H1 (cell line): Measurements from ENCODE around the gene BCAS4. TPM values are rescaled to one million over a fixed set of nuclear protein-coding genes. Genes with fewer than 3 reads are reported as not detected.

Source experiments
- CHD7 ChIP-seq: fragments of 300-600 bp; sonication (generic); IDR thresholded peaks from 2 replicates; pipeline ENCODE4 v1.7.1; 2012; ENCODE audit warnings: low read length, moderate library complexity, mild to moderate bottlenecking, inconsistent platforms; ENCODE audit not compliant: insufficient replicate concordance
- polyA plus RNA-seq, 7 experiments: library from polyadenylated mRNA; depleted of rRNA in 3 of 7; stranded (reverse) in 5 of 7; unstranded in 2 of 7; fragments of >200 nt in 5 of 7; fragments of 200-250 nt in 2 of 7; gene quantifications; 1 replicate in 5 of 7; 2 replicates in 1 of 7; 4 replicates in 1 of 7; pipeline versions ENCODE4 v1.2.1 to v1.2.3, GENCODE V29; 2011 to 2013; ENCODE audit warnings: missing spikeins in 2 of 7, mixed read lengths in 2 of 7
- total RNA-seq: library from RNA; stranded (reverse); fragmentation: NEBNext Ultra II Directional; extraction: Animal tissue kit (Norgen Biotek cat#: 25700); gene quantifications from 2 replicates; pipeline ENCODE4 v1.2.1, GENCODE V29; 2021

Gene BCAS4
- total and polyA plus RNA-seq, 2 of the 8 experiments (the other 6 are each of a cell fraction or from before 2014, with no cell fraction given): 21.2 to 23.6 TPM

GRCh38 chr20:50754420-50754819 lies 40.4 kb upstream of the BCAS4 start (continued):
- no peak for TF ChIP-seq CHD7
- TF ChIP-seq, all 59 proteins: peak for 0
